Endothelial cell of umbilical vein (primary cell): ENCODE measurements around the gene IL1R1.

Source experiments
- EZH2 ChIP-seq: IDR thresholded peaks from 2 replicates; pipeline ENCODE4 v1.6.1; 2012; ENCODE audit warnings: borderline replicate concordance, low read depth, mild to moderate bottlenecking, moderate library complexity, low read length, inconsistent platforms; ENCODE audit not compliant: severe bottlenecking
- POLR2AphosphoS5 ChIP-seq: IDR thresholded peaks from 2 replicates; pipeline ENCODE4 v1.6.1; 2012; ENCODE audit warnings: low read depth, mild to moderate bottlenecking, control low read depth, low read length, moderate library complexity; ENCODE audit not compliant: insufficient read depth
- TF ChIP-seq, protein P1 (sequence below): IDR thresholded peaks from 2 replicates; pipeline ENCODE4 v1.6.1; 2011; ENCODE audit not compliant: insufficient read depth, insufficient read length
- TF ChIP-seq, protein P2 (sequence below), 2 donors: IDR thresholded peaks; 1 replicate in 1 of 2; 2 replicates in 1 of 2; pipeline ENCODE4 v1.5.1; 2011; ENCODE audit warnings: low read length in 2 of 2, mild to moderate bottlenecking in 2 of 2, moderate library complexity in 2 of 2, control low read depth in 1 of 2, inconsistent platforms in 1 of 2, low read depth in 1 of 2; ENCODE audit not compliant: insufficient read depth in 1 of 2; ENCODE audit errors: extremely low read depth in 1 of 2

DNA sequence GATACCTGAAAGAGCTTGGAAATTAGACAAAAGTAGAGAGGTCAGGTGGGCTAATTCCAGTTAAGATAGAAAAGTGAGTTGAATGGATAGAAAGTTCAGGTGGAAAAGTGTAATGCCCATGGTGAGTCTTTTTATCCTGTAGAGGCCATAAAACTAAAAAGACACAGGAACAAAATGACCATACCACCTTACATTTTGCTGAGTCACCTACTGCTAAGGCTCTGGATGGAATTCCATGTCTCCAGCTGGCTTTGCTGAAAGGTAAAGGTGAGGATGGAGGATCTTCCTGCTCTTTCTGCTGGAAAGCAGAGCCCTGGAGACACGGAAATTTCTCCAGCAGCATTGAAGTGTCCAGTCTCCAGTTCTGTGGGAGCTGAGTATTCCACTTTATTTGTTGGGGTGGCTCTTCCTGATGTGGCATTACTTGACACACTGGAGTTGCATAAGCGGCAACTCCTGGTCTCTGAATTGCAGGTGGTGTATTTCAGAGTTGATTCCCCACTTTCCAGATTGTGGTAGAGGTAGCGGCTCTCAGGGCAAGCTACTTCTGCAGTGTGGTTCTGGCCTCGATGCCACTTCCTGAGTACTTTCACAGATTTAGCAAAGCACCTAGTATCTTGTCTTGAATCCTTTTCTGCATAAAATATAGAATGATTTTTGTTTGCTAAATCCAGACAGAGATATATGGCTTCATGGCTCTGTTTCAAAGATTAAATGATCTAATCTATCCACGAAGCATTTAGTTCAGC is 55.0 kb downstream of the IL1R1 start:
- TF ChIP-seq, protein P1, sequence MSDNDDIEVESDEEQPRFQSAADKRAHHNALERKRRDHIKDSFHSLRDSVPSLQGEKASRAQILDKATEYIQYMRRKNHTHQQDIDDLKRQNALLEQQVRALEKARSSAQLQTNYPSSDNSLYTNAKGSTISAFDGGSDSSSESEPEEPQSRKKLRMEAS: no peak
- TF ChIP-seq, protein P2, sequence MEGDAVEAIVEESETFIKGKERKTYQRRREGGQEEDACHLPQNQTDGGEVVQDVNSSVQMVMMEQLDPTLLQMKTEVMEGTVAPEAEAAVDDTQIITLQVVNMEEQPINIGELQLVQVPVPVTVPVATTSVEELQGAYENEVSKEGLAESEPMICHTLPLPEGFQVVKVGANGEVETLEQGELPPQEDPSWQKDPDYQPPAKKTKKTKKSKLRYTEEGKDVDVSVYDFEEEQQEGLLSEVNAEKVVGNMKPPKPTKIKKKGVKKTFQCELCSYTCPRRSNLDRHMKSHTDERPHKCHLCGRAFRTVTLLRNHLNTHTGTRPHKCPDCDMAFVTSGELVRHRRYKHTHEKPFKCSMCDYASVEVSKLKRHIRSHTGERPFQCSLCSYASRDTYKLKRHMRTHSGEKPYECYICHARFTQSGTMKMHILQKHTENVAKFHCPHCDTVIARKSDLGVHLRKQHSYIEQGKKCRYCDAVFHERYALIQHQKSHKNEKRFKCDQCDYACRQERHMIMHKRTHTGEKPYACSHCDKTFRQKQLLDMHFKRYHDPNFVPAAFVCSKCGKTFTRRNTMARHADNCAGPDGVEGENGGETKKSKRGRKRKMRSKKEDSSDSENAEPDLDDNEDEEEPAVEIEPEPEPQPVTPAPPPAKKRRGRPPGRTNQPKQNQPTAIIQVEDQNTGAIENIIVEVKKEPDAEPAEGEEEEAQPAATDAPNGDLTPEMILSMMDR (IDR thresholded peaks at IDR 0.05; ENCODE audit: extremely low read depth in 1 of 2, insufficient read depth in 1 of 2, low read depth in 1 of 2, low read length in 2 of 2): no peak
- no peak for TF ChIP-seq EZH2
- TF ChIP-seq POLR2AphosphoS5: no peak
